GM12878 (cell line): Measurements from ENCODE around the gene NLRP9. TPM values are rescaled to one million over a fixed set of nuclear protein-coding genes. Genes with fewer than 3 reads are reported as not detected.

Experiments
- ATAC-seq: fragments of 200-7000 bp; cut with Tn5 transposase; 3 replicates; pipeline ENCODE4 v1.9.1; 2020; ENCODE audit warnings: mild to moderate bottlenecking, moderate library complexity
- BruUV-seq: library from RNA; stranded (reverse); fragments of 400-500 nt; replicated peaks from 2 replicates; lab custom pipeline; 2021; lab: Mats Ljungman, UMichigan
- CTCF ChIA-PET: fragments of 300-600 bp; sonication (Branson Sonifier 250); formaldehyde crosslinking; extraction: SDS; loops from one replicate; lab custom pipeline; 2021; ENCODE audit warnings: inconsistent platforms; lab: Yijun Ruan, JAX
- POLR2A ChIA-PET: fragments of 350-600 bp; formaldehyde crosslinking; extraction: SDS; loops from one replicate; lab custom pipeline; 2021; ENCODE audit warnings: inconsistent platforms; lab: Charles Lee
- RAD21 ChIA-PET: fragments of 300-600 bp; sonication (Branson Sonifier 250); formaldehyde crosslinking; loops from one replicate; lab custom pipeline; 2023; ENCODE audit warnings: antibody characterized with exemption; ENCODE audit not compliant: unreplicated experiment; lab: Charles Lee
- SMC1A ChIA-PET: fragments of 300-600 bp; sonication (Branson Sonifier 250); formaldehyde crosslinking; loops from one replicate; lab custom pipeline; 2023; ENCODE audit not compliant: unreplicated experiment, uncharacterized antibody; lab: Charles Lee
- DNase-seq: peaks from one replicate; pipeline ENCODE4 v3.0.0-alpha.2; 2011; ENCODE audit warnings: low read depth, low spot score
- FAIRE-seq: peaks from 3 replicates; lab custom pipeline; 2011; peaks lifted over from hg19 to GRCh38; lab: Jason Lieb, UNC
- H2AFZ ChIP-seq: 2 replicates; pipeline ENCODE4 v1.6.0; 2011; ENCODE audit warnings: low read depth, low read length, control low read depth; ENCODE audit not compliant: control insufficient read depth
- H3K27ac ChIP-seq: 2 replicates; pipeline ENCODE4 v1.5.1; 2011; ENCODE audit warnings: control low read depth; ENCODE audit not compliant: control insufficient read depth, insufficient read depth
- H3K27me3 ChIP-seq, 2 experiments: replicated peaks in 1 of 2; 2 replicates each; pipeline versions ENCODE4 v1.6.0 to v1.6.1; 2011; ENCODE audit warnings: low read length in 1 of 2; ENCODE audit not compliant: control insufficient read depth in 2 of 2, insufficient read depth in 2 of 2
- H3K36me3 ChIP-seq, 2 experiments: 2 replicates each; pipeline ENCODE4 v1.5.1; 2011; ENCODE audit warnings: low read length in 1 of 2; ENCODE audit not compliant: control insufficient read depth in 2 of 2, insufficient read depth in 2 of 2
- H3K4me1 ChIP-seq: 2 replicates; pipeline ENCODE4 v1.6.1; 2011; ENCODE audit warnings: mild to moderate bottlenecking, low read length, moderate library complexity, mixed read lengths; ENCODE audit not compliant: control insufficient read depth, insufficient read depth
- H3K4me2 ChIP-seq: 2 replicates; pipeline ENCODE4 v1.6.0; 2011; ENCODE audit warnings: control low read depth; ENCODE audit not compliant: control insufficient read depth, insufficient read depth
- H3K4me3 ChIP-seq: fragments of 200-600 bp; sonication (generic); 2 replicates; pipeline ENCODE4 v1.5.1; 2016
- H3K79me2 ChIP-seq: 2 replicates; pipeline ENCODE4 v1.6.0; 2011; ENCODE audit warnings: low read length; ENCODE audit not compliant: control insufficient read depth, insufficient read depth
- H3K9ac ChIP-seq: 2 replicates; pipeline ENCODE4 v1.8.0; 2011; ENCODE audit warnings: low read length, control low read depth, mixed read lengths; ENCODE audit not compliant: control insufficient read depth, insufficient read depth
- H3K9me3 ChIP-seq: replicated peaks from 3 replicates; pipeline ENCODE4 v1.5.1; 2011; ENCODE audit warnings: mild to moderate bottlenecking, low read length; ENCODE audit not compliant: control insufficient read depth, insufficient read depth
- H4K20me1 ChIP-seq: 2 replicates; pipeline ENCODE4 v1.6.0; 2011; ENCODE audit not compliant: control insufficient read depth, insufficient read depth
- BMI1 ChIP-seq: fragments of 450-650 bp; IDR thresholded peaks from 2 replicates; pipeline ENCODE4 v1.6.1; 2016; ENCODE audit warnings: mild to moderate bottlenecking, moderate library complexity, borderline replicate concordance
- CBX5 ChIP-seq: sonication (generic); IDR thresholded peaks from 2 replicates; pipeline ENCODE4 v1.6.1; 2016; ENCODE audit warnings: low read depth, moderate library complexity, mild to moderate bottlenecking, inconsistent platforms
- ETV6 ChIP-seq, 2 experiments: fragments of 450-650 bp in 1 of 2; IDR thresholded peaks in 1 of 2; conservative IDR thresholded peaks in 1 of 2; 2 replicates each; pipeline ENCODE4 v1.6.1; 2014; ENCODE audit warnings: antibody characterized with exemption in 1 of 2, borderline replicate concordance in 1 of 2, low read depth in 1 of 2, mild to moderate bottlenecking in 1 of 2, moderate library complexity in 1 of 2
- IKZF2 ChIP-seq, 2 experiments: fragments of 450-650 bp; IDR thresholded peaks; 2 replicates each; pipeline ENCODE4 v1.6.1; 2017; ENCODE audit warnings: mild to moderate bottlenecking in 2 of 2, moderate library complexity in 2 of 2
- MYC ChIP-seq: IDR thresholded peaks from 2 replicates; pipeline ENCODE4 v1.6.1; 2011; ENCODE audit warnings: mild to moderate bottlenecking, low read length, moderate library complexity, inconsistent platforms; ENCODE audit not compliant: insufficient read depth, insufficient replicate concordance, insufficient read length, severe bottlenecking
- POLR2A ChIP-seq: IDR thresholded peaks from 2 replicates; pipeline ENCODE4 v1.6.1; 2011; ENCODE audit warnings: low read depth, mild to moderate bottlenecking, low read length
- RCOR1 ChIP-seq: conservative IDR thresholded peaks from 2 replicates; pipeline ENCODE4 v1.6.1; 2012; ENCODE audit warnings: low read depth, low read length, improper control_type of control experiment
- ZBTB11 ChIP-seq: fragments of 450-650 bp; formaldehyde crosslinking; IDR thresholded peaks from 2 replicates; pipeline ENCODE4 v1.5.0; 2022; ENCODE audit warnings: mild to moderate bottlenecking, missing genetic modification characterization
- ZBTB4 ChIP-seq: fragments of 450-650 bp; formaldehyde crosslinking; IDR thresholded peaks from 2 replicates; pipeline ENCODE4 v1.4.0; 2022; ENCODE audit warnings: mild to moderate bottlenecking, moderate library complexity
- ZNF24 ChIP-seq: fragments of 450-650 bp; IDR thresholded peaks from 2 replicates; pipeline ENCODE4 v1.6.1; 2017; ENCODE audit warnings: antibody characterized with exemption, mild to moderate bottlenecking
- WGBS: methylation state at CpG from one replicate; pipeline ENCODE4 v1.1.6; 2016; ENCODE audit warnings: low lambda C conversion rate; ENCODE audit not compliant: insufficient replicate concordance, insufficient coverage; ENCODE audit errors: missing lambda C conversion rate; 5-methylcytosine and 5-hydroxymethylcytosine counted together
- in situ Hi-C: fragments of 300-500 bp; cut with MboI; formaldehyde crosslinking; loops from 9 replicates; pipeline ENCODE4 v1.14.3; 2018; ENCODE audit warnings: mixed read lengths
- intact Hi-C: fragments of 100-400 bp; cut with micrococcal nuclease; formaldehyde crosslinking; loops from one replicate; pipeline ENCODE4 v1.14.2; 2022; ENCODE audit not compliant: unreplicated experiment
- polyA plus RNA-seq, 11 experiments: library from polyadenylated mRNA; depleted of rRNA in 4 of 11; unstranded in 6 of 11; stranded (reverse) in 5 of 11; fragments of >200 nt; fragmentation: Nextera tagmentation in 4 of 11; fragmentation: Illumina TruSeq in 1 of 11; extraction: Ambion mirVana in 4 of 11; extraction: Trizol in 1 of 11; gene quantifications; 1 replicate in 1 of 11; 2 replicates in 10 of 11; pipeline versions ENCODE4 v1.2.1 to v1.2.3, GENCODE V29; 2011 to 2016; ENCODE audit warnings: inconsistent platforms in 2 of 11, missing spikeins in 2 of 11, low read depth in 1 of 11
- total RNA-seq, 4 experiments: library from RNA; depleted of rRNA in 3 of 4; stranded (reverse); fragments of >200 nt in 3 of 4; fragmentation: Illumina TruSeq in 1 of 4; extraction: Trizol in 1 of 4; gene quantifications; 2 replicates each; pipeline versions ENCODE4 v1.2.1 to v1.2.3, GENCODE V29; 2013 to 2021

The NLRP9 gene
- total and polyA plus RNA-seq, 10 of the 15 experiments (the other 5 are each of a cell fraction or from before 2014, with no cell fraction given), result not detected

GRCh38 chr19:55663846-55664536, 74.2 kb downstream of the NLRP9 start:
- H3K27me3 ChIP-seq, result no peaks in the 10 kb centered on the region
- SMC1A ChIA-PET, result no interaction called here
- H3K4me3 ChIP-seq, result no peak overlapping the region
- no TSS peak for BruUV-seq
- H3K27ac ChIP-seq, result no peak overlapping the region
- H3K79me2 ChIP-seq, result peaks cover 35% of the 10 kb centered on the region
- H3K36me3 ChIP-seq, result peaks cover 46 to 72% of the 10 kb centered on the region in 2 experiments
- ATAC-seq (no peak), FAIRE-seq (no peak), DNase-seq (no peak)
- CTCF ChIA-PET, result no interaction called here
- no peaks in the 10 kb centered on the region for H3K4me1 ChIP-seq
- in situ Hi-C loops (loop anchor here (25.0 kb wide), 1 partner anchor 1527 kb away; the partner anchor contains the start of gene CNOT3), intact Hi-C loops (no loop called here)
- peaks cover 20% of the 10 kb centered on the region for H4K20me1 ChIP-seq
- POLR2A ChIA-PET, result no interaction called here
- H3K9me3 ChIP-seq, result no peaks in the 10 kb centered on the region
- 93% methylated on average over 19 of the region's 20 CpGs for WGBS
- TF ChIP-seq POLR2A (peak; percentile 60), BMI1 (no peak), IKZF2 (IDR thresholded peaks at IDR 0.05) (no peak), RCOR1 (no peak)
- no peak overlapping the region for H3K4me2 ChIP-seq
- no peak overlapping the region for H3K9ac ChIP-seq
- H2AFZ ChIP-seq, result no peak overlapping the region
- RAD21 ChIA-PET, result no interaction called here

- RAD21 ChIA-PET, result no interaction called here
- Histone ChIP-seq H3K9me3 (no peaks in the 10 kb centered on the region), H3K79me2 (peaks cover 52% of the 10 kb centered on the region), H3K4me1 (peaks cover 12% of the 10 kb centered on the region), H3K27ac (no peak overlapping the region), H3K4me3 (no peak overlapping the region), H3K27me3 (no peaks in the 10 kb centered on the region), H2AFZ (no peak overlapping the region), H3K9ac (no peak overlapping the region), H3K4me2 (no peak overlapping the region), H4K20me1 (peaks cover 24% of the 10 kb centered on the region), H3K36me3 (peaks cover 38 to 63% of the 10 kb centered on the region in 2 experiments)
- CTCF ChIA-PET, result no interaction called here
- no peak for DNase-seq
- intact Hi-C loops (no loop called here), in situ Hi-C loops (loop anchor here (25.0 kb wide), 1 partner anchor 1525 kb away; the partner anchor contains the start of gene CNOT3)
- no peak for FAIRE-seq
- 69% methylated on average over 3 of the region's 7 CpGs for WGBS
- ATAC-seq, result no peak
- POLR2A ChIA-PET, result no interaction called here
- SMC1A ChIA-PET, result no interaction called here
- BruUV-seq, result no TSS peak
- TF ChIP-seq MYC (no peak), ZNF24 (no peak), ZBTB11 (CRISPR knock-in tag) (no peak), ZBTB4 (no peak), CBX5 (no peak), ETV6 (conservative IDR thresholded peaks at IDR 0.05 in 1 of 2, IDR thresholded peaks at IDR 0.05 in 1 of 2; ENCODE audit: borderline replicate concordance in 1 of 2, low read depth in 1 of 2) (no peak)
These were observed 76.4 kb downstream of the NLRP9 start for GRCh38 chr19:55661826-55662225.
